Naive B cell (primary cell): ENCODE measurements around the gene SRD5A2. TPM values are rescaled to one million over a fixed set of nuclear protein-coding genes. Genes with fewer than 3 reads are reported as not detected.

Source experiments
- ATAC-seq, 2 donors: fragments of 150-1000 bp; cut with Tn5 transposase; 2 replicates each; pipeline ENCODE4 v1.10.0; 2021; ENCODE audit warnings: low read depth in 2 of 2, mild to moderate bottlenecking in 2 of 2, moderate library complexity in 2 of 2
- DNase-seq: peaks from one replicate; pipeline ENCODE4 v3.0.0; 2022
- H3K27ac Mint-ChIP-seq, 6 donors: one replicate each; pipeline ENCODE4 v1.8.0; 2020 to 2022; ENCODE audit warnings: mild to moderate bottlenecking in 6 of 6, mixed read lengths in 6 of 6, moderate library complexity in 5 of 6, inconsistent platforms in 2 of 6
- H3K27me3 Mint-ChIP-seq, 3 donors: one replicate each; pipeline ENCODE4 v1.8.0; 2021 to 2022; ENCODE audit warnings: mixed read lengths in 3 of 3, mild to moderate bottlenecking in 1 of 3
- H3K36me3 Mint-ChIP-seq, 2 donors: one replicate each; pipeline ENCODE4 v1.8.0; 2020 to 2022; ENCODE audit warnings: mixed read lengths in 2 of 2, inconsistent platforms in 1 of 2, mild to moderate bottlenecking in 1 of 2
- H3K4me1 Mint-ChIP-seq, 3 donors: one replicate each; pipeline ENCODE4 v1.8.0; 2020 to 2022; ENCODE audit warnings: mixed read lengths in 3 of 3, inconsistent platforms in 1 of 3, mild to moderate bottlenecking in 1 of 3, moderate library complexity in 1 of 3
- H3K4me3 Mint-ChIP-seq, 8 donors: one replicate each; pipeline ENCODE4 v1.8.0; 2020 to 2022; ENCODE audit warnings: mild to moderate bottlenecking in 8 of 8, mixed read lengths in 8 of 8, moderate library complexity in 8 of 8, inconsistent platforms in 2 of 8
- H3K9me3 Mint-ChIP-seq, 7 donors: one replicate each; pipeline ENCODE4 v1.8.0; 2020 to 2022; ENCODE audit warnings: mixed read lengths in 7 of 7, mild to moderate bottlenecking in 5 of 7, inconsistent platforms in 2 of 7, moderate library complexity in 1 of 7
- polyA plus RNA-seq, 6 donors: library from polyadenylated mRNA; unstranded; fragments of 300-500 nt; fragmentation: Illumina TruSeq; gene quantifications; one replicate each; pipeline ENCODE4 v1.2.3, GENCODE V29; 2021; ENCODE audit warnings: low read depth in 6 of 6

The SRD5A2 gene
- polyA plus RNA-seq, 6 donors from 2014 or later, result not detected

DNA sequence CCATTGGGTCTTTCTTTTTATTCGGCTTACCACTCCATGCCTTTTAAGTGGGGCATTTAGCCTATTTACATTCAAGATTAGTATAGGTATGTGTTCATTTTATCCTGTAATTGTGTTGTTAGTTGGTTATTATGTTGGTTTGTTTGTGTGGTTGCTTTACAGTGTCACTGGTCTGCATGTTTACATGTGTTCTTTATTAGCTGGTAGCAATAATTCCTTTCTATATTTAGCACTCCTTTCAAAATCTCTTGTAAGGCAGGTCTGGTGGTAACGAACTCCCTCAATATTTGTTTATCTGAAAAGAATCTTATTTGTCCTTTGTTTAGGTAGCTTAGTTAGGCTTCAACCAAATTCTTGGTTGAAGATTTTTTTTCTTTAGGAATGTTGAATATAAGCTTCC, 97.5 kb downstream of the SRD5A2 start:
- Mint-ChIP-seq H3K27ac (no peak overlapping the region), H3K36me3 (no peaks in the 10 kb centered on the region), H3K4me3 (no peak overlapping the region), H3K9me3 (peaks cover 0 to 3% (median 0%) of the 10 kb centered on the region in 7 donors), H3K27me3 (peaks cover 14 to 30% (median 15%) of the 10 kb centered on the region in 3 donors), H3K4me1 (no peaks in the 10 kb centered on the region)
- DNase-seq (no peak), ATAC-seq (no peak)

DNA sequence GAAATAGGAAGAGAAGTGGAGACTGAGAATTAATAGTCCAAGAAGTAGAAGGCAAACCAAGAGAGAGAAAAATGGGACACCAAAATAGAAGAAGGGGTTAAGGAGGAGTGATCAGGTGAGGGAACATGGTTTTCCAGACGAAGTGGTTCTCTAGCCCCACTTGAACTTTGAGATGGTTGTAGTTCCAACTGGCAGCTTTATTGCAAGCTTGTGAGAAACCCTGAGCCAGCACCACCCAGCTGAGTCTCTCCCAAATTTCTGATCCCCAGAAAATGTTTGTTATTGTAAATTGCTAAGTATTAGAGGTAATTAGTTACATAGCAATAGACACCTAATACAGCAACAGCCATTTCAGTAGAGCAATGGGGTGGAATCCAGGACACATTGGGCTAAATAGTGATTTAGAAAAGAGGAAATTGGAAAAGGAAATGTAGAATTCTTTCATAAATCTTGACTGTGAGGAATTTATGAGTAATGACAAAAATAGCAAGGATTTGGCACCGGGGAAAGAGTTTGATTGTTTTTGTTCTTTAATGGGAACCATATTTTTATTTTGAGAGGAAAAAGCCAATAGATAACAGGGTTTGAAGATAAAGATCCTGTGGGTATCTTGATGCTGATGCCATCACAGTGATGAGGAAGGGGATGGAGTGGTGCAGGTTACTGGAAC, 104.1 kb downstream of the SRD5A2 start:
- Mint-ChIP-seq H3K36me3 (no peaks in the 10 kb centered on the region), H3K27ac (no peak overlapping the region), H3K4me3 (no peak overlapping the region), H3K9me3 (peaks cover 0 to 1% (median 0%) of the 10 kb centered on the region in 7 donors), H3K27me3 (peaks cover 12 to 28% (median 18%) of the 10 kb centered on the region in 3 donors), H3K4me1 (no peaks in the 10 kb centered on the region)
- DNase-seq (no peak), ATAC-seq (no peak)

DNA sequence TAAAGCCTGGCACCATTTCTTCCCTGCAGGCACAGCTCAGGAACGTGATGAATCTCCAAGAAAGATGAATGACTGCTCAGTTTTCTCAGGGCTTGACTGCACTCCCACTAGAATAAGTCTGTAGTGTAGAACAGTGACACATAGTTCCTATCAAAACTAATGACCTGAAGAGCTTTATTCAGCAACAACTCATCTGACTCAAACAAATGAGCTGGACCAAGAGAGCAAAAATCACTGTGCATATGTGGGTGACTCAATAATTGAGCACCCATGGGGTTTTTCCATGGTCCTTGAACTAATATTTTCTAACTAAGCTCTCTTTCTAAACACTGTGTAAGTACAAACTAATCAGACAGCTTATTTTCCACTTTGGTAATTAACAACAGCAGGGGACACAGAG, 105.0 kb downstream of the SRD5A2 start:
- no peaks in the 10 kb centered on the region for H3K4me1 Mint-ChIP-seq
- H3K27me3 Mint-ChIP-seq, result peaks cover 12 to 32% (median 18%) of the 10 kb centered on the region in 3 donors
- DNase-seq (no peak), ATAC-seq (no peak)
- peaks cover 0 to 2% (median 0%) of the 10 kb centered on the region in 7 donors for H3K9me3 Mint-ChIP-seq
- no peak overlapping the region for H3K27ac Mint-ChIP-seq
- H3K4me3 Mint-ChIP-seq, result no peak overlapping the region
- no peaks in the 10 kb centered on the region for H3K36me3 Mint-ChIP-seq

DNA sequence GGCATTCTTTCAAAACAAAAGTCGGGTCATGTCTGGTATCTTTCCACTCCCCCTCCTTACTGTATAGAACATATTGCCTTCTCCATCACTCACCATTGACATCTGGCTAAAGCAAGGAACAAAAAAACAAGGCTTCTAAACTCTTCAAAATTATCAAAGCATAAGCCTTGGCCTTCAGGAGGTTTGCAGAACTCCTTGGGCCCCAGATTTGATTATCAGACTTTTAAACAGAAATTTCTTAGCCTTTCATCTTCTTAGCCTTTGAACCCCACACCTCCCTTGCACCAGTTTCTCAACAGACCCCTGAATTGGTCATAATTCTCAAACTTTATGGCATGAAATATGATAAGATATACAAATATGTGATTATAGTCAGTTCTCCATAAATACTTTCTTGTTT, 106.4 kb downstream of the SRD5A2 start:
- peaks cover 0 to 4% (median 0%) of the 10 kb centered on the region in 7 donors for H3K9me3 Mint-ChIP-seq

More for the DNA sequence above, 106.4 kb downstream of the SRD5A2 start:
- Mint-ChIP-seq H3K4me1 (no peaks in the 10 kb centered on the region), H3K36me3 (no peaks in the 10 kb centered on the region), H3K27me3 (peaks cover 17 to 32% (median 18%) of the 10 kb centered on the region in 3 donors), H3K4me3 (no peak overlapping the region), H3K27ac (no peak overlapping the region)
- no peak for DNase-seq
- no peak for ATAC-seq

Other genes with a start within 250 kb of the SRD5A2 start
- gene XDH, start 166.2 kb downstream of the SRD5A2 start, polyA plus RNA-seq, result not detected